Omental fat pad (tissue), 4 donors: ENCODE measurements around the gene IFT52. TPM values are rescaled to one million over a fixed set of nuclear protein-coding genes. Genes with fewer than 3 reads are reported as not detected.
A peak's percentile ranks its signal among the peaks of the same experiment; 100 is the strongest.

Experiments used
- ATAC-seq: fragments of 150-250 bp; one replicate; pipeline ENCODE4 v1.9.1; 2016; ENCODE audit warnings: mild to moderate bottlenecking, moderate library complexity; ENCODE audit not compliant: low FRiP score
- DNase-seq: peaks from one replicate; pipeline ENCODE4 v3.0.0-alpha.2; 2019; ENCODE audit warnings: low spot score
- total RNA-seq, 4 donors: library from RNA; depleted of rRNA; stranded (reverse); fragments of >200 nt; gene quantifications; one replicate each; pipeline ENCODE4 v1.1.0, GENCODE V29; 2016
- TF ChIP-seq, protein P1 (sequence below), 3 donors: fragments of 450-650 bp; IDR thresholded peaks; one replicate each; pipeline ENCODE4 v1.5.1; 2016 to 2017; ENCODE audit warnings: antibody characterized with exemption in 3 of 3, mild to moderate bottlenecking in 3 of 3, moderate library complexity in 2 of 3

The IFT52 gene
- total RNA-seq, 4 donors from 2014 or later = 16.9 to 54.7 (median 19.1) TPM

DNA sequence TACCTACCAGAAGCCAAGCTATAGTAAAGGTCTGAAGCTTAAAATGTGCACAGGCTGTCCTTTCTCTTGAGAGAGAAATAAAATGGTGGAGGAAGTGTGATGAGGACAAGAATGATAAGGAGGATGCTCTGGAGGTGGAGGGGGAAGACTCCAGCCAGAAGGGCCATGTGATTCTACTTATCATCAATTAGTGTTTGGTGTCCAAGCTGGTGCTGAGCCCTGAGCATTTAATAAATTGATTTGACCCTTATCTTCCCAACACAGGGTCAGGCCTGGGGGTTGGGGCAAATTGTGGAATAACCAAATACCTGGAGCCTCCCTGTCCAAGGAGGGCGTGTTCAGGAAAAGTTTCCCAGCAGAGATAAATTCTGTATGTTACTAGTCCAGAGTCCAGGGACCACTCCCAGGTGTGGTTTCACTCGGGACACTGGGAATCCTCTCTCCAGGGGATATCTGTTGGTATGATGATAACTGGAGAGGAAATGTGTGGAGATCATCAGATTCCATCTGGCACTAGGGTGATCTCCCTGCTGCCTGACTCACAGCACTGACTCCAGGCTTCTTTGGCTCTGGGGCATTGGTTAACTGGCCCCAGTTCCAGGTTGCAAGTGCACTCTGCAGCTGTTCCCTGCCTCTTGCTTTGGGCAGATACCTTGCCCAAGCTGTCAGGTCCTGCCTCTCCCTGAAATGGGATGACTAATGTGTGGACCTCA is 72.4 kb downstream of the IFT52 start:
- TF ChIP-seq, protein P1, sequence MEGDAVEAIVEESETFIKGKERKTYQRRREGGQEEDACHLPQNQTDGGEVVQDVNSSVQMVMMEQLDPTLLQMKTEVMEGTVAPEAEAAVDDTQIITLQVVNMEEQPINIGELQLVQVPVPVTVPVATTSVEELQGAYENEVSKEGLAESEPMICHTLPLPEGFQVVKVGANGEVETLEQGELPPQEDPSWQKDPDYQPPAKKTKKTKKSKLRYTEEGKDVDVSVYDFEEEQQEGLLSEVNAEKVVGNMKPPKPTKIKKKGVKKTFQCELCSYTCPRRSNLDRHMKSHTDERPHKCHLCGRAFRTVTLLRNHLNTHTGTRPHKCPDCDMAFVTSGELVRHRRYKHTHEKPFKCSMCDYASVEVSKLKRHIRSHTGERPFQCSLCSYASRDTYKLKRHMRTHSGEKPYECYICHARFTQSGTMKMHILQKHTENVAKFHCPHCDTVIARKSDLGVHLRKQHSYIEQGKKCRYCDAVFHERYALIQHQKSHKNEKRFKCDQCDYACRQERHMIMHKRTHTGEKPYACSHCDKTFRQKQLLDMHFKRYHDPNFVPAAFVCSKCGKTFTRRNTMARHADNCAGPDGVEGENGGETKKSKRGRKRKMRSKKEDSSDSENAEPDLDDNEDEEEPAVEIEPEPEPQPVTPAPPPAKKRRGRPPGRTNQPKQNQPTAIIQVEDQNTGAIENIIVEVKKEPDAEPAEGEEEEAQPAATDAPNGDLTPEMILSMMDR (IDR thresholded peaks at IDR 0.05) = no peak
- ATAC-seq (no peak), DNase-seq (no peak)

DNA sequence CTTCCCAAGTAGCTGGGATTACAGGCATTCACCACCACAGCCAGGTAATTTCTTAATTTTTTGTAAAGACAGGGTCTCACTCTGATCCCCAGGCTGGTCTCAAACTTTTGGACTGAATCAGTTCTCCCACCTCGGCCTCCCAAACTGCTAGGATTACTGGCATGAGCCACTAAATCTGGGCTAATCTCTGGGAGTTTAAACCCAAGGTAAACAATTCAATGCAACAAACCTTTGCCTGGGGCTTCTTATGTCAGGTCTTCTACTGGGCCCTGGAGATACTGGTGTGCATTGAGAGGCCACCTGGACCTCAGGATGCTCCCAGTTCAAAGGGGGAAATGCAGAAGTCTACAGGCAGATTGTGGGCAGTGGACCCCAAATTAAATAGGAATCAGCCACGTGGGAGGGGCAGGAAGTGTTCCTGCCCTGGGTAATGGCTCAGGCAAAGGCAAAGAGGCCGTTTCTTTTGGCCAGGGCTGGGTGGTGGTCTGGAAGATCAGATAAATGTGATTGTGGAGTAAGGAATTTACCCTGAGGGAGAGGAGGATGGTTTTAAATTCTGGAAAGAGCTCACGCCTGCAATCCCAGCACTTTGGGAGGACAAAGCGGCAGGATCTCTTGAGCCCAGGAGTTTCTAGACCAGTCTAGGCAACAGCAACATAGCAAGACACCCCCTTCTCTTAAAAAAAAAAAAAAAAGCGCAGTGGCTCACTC is 74.9 kb downstream of the IFT52 start:
- DNase-seq = no peak
- TF ChIP-seq, protein P1 (IDR thresholded peaks at IDR 0.05) = no peak
- no peak for ATAC-seq

DNA sequence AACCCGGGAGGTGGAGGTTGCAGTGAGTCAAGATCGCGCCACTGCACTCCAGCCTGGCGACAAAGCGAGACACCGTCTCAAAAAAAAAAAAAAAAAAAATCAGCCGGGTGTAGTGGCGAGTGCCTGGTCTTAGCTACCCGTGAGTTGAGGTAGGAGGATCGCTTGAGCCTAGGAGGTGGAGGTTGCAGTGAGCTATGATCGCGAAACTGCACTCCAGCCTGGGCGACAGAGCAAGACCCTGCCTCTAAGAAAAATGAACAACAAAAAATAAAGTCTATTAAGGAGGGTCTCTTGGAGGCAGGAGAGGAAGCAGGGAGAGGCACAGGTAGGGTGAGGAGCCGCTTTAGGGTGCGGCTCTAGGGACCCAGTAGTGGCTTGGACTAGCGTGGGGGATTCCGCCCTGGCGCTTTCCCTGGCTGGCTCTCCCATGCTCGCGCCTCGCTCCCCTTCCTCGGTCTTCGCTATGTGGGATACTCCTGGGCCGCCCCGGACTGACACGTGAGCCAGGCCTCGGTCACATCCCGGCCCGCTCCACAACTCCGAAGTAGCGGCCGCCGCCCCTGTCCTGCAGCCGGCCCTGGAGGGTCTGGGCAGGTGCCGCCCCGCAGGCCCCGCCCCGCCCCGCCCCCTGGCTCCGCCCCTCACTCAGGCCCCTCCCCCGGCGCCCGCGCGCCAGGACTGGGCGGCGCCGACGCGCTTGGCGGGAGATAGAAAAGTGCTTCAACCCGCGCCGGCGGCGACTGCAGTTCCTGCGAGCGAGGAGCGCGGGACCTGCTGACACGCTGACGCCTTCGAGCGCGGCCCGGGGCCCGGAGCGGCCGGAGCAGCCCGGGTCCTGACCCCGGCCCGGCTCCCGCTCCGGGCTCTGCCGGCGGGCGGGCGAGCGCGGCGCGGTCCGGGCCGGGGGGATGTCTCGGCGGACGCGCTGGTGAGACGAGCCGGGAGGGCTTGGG is 75.9 kb downstream of the IFT52 start, which contains the start of gene MYBL2:
MYBL2 (plus strand) TSS at position 739 of the 953 bp plus-strand sequence; CDS start at position 909, 170 bp downstream.
- DNase-seq (no peak), ATAC-seq (peak; percentile 81)
- TF ChIP-seq, protein P1 (IDR thresholded peaks at IDR 0.05) = no peak

DNA sequence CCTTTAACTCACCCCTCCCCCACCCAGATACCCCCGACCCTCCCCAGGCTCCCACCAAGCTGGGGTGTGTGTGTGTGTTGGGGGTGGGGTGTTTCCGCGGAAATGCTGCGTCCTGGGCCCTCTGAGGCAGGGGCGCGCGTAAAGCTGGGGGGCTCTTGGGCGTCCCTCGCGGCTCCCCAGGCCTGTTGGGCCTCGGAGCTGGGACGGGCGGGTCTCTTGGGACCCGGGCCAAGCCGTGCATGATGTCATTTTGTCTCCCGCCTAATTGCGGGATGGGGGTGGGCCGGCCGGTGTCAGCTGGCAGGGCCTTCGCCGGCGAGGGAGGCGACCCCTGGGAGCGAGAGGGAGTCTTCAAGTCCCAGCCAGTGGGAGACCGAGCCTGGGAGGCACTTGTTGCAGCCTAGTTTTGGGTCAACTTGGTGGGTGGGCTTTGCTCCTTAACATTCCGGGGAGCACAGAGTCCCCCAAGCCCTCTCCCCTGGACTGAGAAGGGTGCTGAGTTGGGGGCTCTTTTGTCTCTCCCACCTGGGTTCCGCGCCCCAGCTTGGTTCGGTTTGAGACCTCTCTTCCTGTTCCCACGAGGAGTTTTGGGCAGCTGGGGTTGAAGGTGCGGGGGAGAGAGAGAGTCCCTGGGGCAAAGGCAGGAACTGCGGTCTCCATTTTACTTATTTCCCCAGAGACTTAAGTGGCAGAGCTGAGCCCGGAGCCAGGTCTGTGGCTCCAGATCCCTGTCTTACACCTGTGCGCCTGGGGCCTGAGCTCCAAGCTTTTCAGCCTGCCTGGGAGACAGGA is 76.8 kb downstream of the IFT52 start:
- no peak for DNase-seq
- TF ChIP-seq, protein P1 (IDR thresholded peaks at IDR 0.05) = no peak
- ATAC-seq = no peak

DNA sequence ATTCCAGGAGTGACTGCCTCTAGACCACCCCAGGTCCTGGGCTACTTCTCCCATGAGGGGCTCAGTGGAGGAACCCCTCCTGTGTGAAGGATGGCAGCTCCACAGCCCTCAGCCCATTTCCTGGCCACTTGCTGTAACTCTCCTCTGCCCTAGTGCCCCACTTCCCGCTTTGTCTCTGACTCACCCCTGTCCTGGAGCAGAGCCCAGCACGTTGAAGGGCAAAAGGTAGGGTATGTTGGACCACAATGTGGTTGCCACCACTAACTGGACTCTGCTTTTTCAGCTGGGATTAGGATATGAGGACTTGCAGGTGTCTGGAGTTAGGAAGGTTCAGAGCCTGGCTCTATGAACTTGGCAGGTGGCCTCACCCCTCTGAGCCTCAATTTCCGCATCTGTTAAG is 78.6 kb downstream of the IFT52 start:
- DNase-seq (no peak), ATAC-seq (no peak)
- TF ChIP-seq, protein P1 (IDR thresholded peaks at IDR 0.05) = no peak

DNA sequence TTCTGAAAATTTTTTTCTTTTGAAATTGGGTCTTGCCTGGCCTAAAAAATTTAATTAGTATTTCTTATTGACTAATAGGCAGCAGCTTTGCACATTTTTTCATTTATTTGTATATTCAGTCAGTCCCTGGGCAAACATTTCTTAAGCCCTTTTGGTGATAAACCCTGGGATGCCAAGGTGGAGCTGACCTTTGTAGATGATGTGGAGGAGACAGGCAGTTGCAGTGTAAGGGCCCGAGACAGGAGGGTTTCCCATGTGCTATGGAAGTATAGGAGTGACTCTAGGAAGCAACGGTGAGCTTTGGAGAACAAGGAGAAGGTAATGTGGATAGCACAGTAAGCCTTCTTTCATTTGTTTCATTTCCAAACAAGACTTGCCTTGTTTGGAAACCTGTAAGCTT is 79.7 kb downstream of the IFT52 start:
- no peak for ATAC-seq
- DNase-seq = no peak
- TF ChIP-seq, protein P1 (IDR thresholded peaks at IDR 0.05) = no peak
